Caki2 (cell line): ENCODE results near the gene MTMR12. TPM values are rescaled to one million over a fixed set of nuclear protein-coding genes. Genes with fewer than 3 reads are reported as not detected.
A peak's percentile ranks its signal among the peaks of the same experiment; 100 is the strongest.

Experiments used
- DNase-seq: peaks from one replicate; pipeline ENCODE4 v3.0.0-alpha.2; 2015; ENCODE audit warnings: low read depth
- in situ Hi-C: cut with HindIII; loops from 2 replicates; pipeline ENCODE4 v1.10.0; 2016; ENCODE audit warnings: low sequenced_read_pairs, low pct_unique_long_range_greater_than_20kb, mixed read lengths
- total RNA-seq: library from RNA; depleted of rRNA; stranded (reverse); fragments of >200 nt; shearing (Covaris generic); gene quantifications from 2 replicates; pipeline ENCODE4 v1.2.3, GENCODE V29; 2014; ENCODE audit warnings: low replicate concordance; rRNA removed

Gene MTMR12, protein sequence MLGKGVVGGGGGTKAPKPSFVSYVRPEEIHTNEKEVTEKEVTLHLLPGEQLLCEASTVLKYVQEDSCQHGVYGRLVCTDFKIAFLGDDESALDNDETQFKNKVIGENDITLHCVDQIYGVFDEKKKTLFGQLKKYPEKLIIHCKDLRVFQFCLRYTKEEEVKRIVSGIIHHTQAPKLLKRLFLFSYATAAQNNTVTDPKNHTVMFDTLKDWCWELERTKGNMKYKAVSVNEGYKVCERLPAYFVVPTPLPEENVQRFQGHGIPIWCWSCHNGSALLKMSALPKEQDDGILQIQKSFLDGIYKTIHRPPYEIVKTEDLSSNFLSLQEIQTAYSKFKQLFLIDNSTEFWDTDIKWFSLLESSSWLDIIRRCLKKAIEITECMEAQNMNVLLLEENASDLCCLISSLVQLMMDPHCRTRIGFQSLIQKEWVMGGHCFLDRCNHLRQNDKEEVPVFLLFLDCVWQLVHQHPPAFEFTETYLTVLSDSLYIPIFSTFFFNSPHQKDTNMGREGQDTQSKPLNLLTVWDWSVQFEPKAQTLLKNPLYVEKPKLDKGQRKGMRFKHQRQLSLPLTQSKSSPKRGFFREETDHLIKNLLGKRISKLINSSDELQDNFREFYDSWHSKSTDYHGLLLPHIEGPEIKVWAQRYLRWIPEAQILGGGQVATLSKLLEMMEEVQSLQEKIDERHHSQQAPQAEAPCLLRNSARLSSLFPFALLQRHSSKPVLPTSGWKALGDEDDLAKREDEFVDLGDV
- total RNA-seq = 9.5 and 26.8 TPM in 2 replicates

DNA sequence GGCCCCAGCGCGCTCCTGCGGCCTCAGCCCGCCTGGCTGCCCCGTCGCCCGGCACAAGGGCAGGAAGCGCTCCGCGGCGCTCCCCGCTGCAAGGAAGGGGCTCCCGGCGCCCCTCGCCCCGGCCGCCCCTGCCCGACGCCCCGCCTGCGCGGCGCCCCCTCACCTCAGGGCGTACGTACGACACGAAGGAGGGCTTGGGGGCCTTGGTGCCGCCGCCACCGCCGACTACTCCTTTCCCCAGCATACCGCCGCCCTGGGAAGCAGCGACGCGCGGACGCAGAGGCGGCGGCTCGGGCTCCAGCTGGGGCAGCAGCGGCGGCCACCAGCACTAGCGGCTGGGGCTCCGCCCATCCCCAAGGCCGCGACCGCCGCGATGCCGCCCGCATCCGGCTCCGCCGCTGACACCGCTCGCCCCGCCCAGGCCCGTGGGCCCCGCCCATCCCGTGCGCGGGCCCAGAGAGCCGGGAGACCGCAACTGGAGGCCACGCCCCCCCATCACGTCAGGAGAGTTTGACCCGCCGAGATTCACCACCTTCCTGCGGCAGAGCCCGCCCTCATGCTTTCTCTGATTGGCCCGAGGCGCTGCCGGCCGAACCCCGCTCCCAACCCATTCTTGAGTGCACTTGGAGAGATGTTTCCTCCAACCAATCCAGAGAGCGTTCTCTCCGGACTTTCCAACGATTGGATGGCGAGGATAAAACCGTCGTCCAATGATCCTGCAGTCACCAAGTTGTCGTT, at the start of gene MTMR12:
TSS of gene MTMR12 (minus strand) at position 345 of the 738 bp plus-strand sequence. CDS start at position 244, 101 bp downstream.
- in situ Hi-C loops = no loop called here

DNA sequence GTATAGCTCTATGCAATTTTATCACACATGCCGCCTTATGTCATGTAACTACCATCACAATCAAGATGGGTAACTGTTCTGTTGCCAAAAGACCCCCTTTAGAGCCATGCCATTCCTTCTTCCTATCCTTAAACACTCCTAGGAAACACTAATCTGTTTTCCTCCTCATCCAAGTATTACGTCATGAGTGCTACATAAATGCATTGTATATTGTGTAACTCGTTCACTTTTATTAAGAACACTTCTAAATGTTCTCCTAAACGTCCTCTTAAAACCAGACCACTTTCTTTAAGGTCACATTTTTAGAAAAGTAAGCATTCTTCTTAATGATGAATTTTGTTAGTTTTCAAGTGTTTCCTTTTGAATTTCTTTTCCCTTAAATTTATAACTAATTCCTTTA, 49.8 kb upstream of the MTMR12 start:
- in situ Hi-C loops = no loop called here

More for the DNA sequence above, at the start of gene MTMR12:
- DNase-seq = peak; percentile 99

DNA sequence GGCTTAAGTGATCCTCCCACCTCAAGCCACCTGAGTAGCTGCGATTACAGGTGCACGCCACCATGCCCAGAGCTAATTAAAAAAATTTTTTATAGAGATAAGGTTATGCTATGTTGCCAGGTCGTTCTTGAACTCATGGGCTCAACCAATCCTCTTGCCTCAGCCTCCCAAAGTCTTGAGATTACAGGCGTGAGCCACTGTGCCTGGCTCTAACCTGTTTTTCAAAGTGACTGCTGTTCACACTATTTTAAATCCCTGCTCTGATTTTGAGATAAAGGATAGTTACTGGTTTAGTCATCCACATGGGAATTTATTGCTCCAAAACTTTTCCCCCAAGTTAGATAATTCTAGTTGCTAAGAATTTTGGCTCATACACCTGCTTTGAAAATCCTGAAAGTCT, 48.2 kb upstream of the MTMR12 start:
- in situ Hi-C loops = no loop called here
- no peak for DNase-seq

More for the DNA sequence above, 49.8 kb upstream of the MTMR12 start:
- no peak for DNase-seq

GRCh38 chr5:32358611-32359010, 45.9 kb upstream of the MTMR12 start:
- in situ Hi-C loops = no loop called here
- DNase-seq = no peak

DNA sequence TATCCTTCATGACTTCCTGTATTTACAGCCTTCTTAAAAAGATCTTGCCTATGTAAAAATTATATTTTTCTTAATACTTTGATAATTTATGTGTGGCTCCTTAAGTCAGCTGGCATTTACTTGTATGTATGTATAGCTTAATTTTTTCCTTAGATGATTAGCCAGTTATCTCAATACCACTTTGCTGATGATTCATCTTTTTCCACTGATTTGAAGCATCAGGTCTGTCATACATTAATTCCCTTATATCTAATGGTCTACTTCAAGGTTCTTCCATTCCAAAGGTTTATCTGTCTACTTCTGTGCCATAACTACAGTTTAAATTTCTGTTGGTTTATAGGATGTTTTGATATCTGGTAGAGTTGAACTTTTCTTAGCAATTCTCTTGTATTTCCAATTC, 44.9 kb upstream of the MTMR12 start:
- DNase-seq = no peak
- in situ Hi-C loops = no loop called here

- no peak for DNase-seq
- in situ Hi-C loops = no loop called here
These were observed 42.9 kb upstream of the MTMR12 start for GRCh38 chr5:32355686-32356085.

DNA sequence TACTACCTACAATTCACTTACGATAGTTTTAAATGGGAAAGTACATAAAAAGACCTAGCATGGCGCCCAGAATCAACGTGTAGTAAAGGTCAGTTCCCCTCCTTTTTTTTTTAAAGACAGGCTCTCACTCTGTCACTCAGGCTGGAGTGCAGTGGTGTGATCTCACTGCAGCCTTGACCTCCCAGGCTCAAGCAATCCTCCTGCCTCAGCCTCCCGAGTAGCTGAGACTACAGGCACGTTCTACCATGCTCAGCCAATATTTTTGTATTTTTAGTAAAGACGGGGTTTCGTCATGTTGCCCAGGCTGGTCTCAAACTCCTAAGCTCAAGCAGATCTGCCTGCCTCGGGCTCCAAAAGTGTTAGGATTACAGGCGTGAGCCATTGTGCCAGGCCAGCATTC, 40.7 kb upstream of the MTMR12 start:
- DNase-seq = no peak
- in situ Hi-C loops = no loop called here

- no peak for DNase-seq
- in situ Hi-C loops = no loop called here
These were observed 39.9 kb upstream of the MTMR12 start for GRCh38 chr5:32352685-32353084.

GRCh38 chr5:32346869-32347268, 34.1 kb upstream of the MTMR12 start:
- peak; percentile 17 for DNase-seq
- in situ Hi-C loops = no loop called here

GRCh38 chr5:32343058-32343672, 30.4 kb upstream of the MTMR12 start:
- in situ Hi-C loops = no loop called here
- DNase-seq = no peak

GRCh38 chr5:32342656-32343055, 29.9 kb upstream of the MTMR12 start:
- no peak for DNase-seq
- in situ Hi-C loops = no loop called here

- in situ Hi-C loops = no loop called here
- DNase-seq = no peak
These were observed 27.1 kb upstream of the MTMR12 start for GRCh38 chr5:32339878-32340277.

- DNase-seq = peak; percentile 13
- in situ Hi-C loops = no loop called here
These were observed 26.5 kb upstream of the MTMR12 start for GRCh38 chr5:32339198-32339597.

DNA sequence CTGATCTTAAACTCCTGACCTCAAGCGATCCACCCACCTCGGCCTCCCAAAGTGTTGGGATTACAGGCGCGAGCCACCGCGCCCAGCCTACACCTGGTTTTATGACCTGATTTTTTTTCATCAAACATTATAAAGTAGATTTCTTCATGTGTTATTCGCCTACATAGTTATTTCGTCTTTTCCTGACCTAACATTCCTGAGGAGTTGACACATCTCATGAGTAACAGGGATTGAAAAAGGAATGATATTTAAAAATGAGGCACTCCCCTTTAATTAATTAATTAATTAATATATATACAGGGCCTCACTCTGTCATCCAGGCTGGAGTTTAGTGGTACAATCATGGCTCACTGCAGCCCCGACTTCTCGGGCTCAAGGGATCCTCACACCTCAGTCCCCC, 20.2 kb upstream of the MTMR12 start:
- no peak for DNase-seq
- in situ Hi-C loops = no loop called here

- in situ Hi-C loops = no loop called here
- DNase-seq = no peak
These were observed 19.6 kb upstream of the MTMR12 start for GRCh38 chr5:32332361-32332760.

DNA sequence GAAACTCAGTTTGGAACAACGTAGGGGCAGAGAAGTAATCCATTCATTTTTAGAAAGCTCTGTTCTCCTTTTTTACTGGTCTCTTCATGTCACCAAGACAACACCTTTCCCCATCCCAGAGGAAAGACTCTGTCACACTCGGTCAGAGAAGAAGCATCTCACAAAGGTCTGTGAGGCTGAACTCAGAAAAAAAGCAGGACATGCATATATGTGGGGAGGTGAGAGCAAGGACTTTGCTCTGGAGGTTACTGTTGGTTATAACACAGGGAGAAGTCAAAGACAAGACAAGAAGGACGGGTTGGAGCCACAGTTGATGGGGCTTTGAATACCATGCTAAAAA, 19.2 kb upstream of the MTMR12 start:
- in situ Hi-C loops = no loop called here
- no peak for DNase-seq

DNA sequence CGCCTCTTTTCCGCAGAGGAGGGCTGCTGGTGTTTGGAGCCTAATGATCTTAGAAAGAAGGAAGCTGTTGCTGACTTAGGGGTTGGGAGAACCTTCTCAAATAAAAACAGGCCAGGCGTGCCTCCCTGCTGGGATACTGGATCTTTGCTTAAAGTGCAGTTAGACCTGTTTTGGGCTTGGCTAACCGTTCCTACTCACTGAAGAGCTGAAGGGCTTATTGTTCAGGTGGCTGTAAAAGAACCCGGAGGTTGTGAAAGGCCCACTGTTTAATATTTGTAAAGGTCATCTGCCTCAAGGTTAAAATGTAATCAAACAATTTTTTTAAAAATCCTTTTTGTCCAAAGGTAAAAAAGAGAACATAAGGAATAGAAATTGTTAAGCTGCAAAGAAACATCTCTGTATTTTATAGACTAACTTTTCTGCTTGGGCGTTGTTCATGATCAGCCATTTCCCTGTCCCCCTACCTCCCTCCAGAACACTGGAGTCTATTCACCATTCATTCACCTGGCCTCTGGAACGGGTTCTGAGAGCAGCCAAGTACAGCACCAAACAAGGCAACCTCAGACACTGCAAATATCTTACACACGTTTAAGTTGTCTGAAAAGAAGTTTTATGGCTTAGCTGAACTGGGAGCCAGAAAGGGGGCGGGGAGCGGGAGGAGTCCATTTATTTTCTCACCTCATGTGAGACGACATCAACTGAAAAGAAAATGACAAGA, 18.6 kb upstream of the MTMR12 start:
- in situ Hi-C loops = no loop called here
- no peak for DNase-seq
